ENCODE measurements around the gene C10orf143. TPM values are rescaled to one million over a fixed set of nuclear protein-coding genes. Genes with fewer than 3 reads are reported as not detected.
"Not testable (repeated sequence)": the region's sequence is repeated elsewhere in the genome, so short reads cannot be mapped to it uniquely, and the experiment has no call there.

Gene C10orf143
- polyA plus RNA-seq, 2 of the 4 experiments (the other 2 are of a cell fraction) = 1.2 to 1.6 TPM

- H3K9me3 ChIP-seq = no peaks in the 10 kb centered on the region
- DNase-seq (ENCODE audit: low read depth in 1 of 2, low spot score in 1 of 2) = no peak
- POLR2A ChIA-PET = no interaction called here
- CTCF ChIA-PET = interaction anchor here (0.6 to 1.6 kb wide), 2 partner anchors 22 to 355 kb away, joined by 3 to 5 read pairs; no protein-coding TSS in a partner anchor
- no peak overlapping the region for H3K4me2 ChIP-seq
- TF ChIP-seq ESRRA (IDR thresholded peaks at IDR 0.05; ENCODE audit: borderline replicate concordance, low read length) = no peak
- 95% methylated on average over 24 of the region's 24 CpGs for WGBS (ENCODE audit: missing lambda C conversion rate)
- no peak overlapping the region for H3K27ac ChIP-seq
- H3K4me3 ChIP-seq = no peak overlapping the region
- FAIRE-seq = no peak
- H3K4me1 ChIP-seq = peaks cover 7% of the 10 kb centered on the region; the same call in 2 of the 3 replicates
- no peak for ATAC-seq
These were observed 4.9 kb downstream of the C10orf143 start for GRCh38 chr10:130105724-130106123.

DNA sequence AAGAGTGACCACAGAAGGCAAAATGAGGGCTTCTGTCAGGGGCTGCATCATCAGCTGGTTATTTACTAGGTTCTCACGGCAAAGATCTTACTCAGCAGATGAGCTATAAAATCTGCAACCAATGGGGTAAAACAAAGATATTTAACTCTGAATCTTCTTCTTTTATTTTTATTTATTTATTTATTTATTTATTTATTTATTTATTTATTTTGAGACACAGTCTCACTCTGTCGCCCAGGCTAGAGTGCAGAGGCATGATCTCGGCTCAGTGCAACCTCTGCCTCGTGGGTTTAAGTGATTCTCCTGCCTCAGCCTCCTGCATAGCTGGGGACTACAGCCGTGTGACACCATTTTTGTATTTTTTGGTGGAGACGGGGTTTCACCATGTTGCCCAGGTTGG is 11.3 kb downstream of the C10orf143 start:
- ATAC-seq (no peak), DNase-seq (ENCODE audit: low read depth in 1 of 2, low spot score in 1 of 2) (no peak), FAIRE-seq (no peak)
- ChIA-PET POLR2A (interaction anchor here (2.4 kb wide), 1 partner anchor 11 kb away, joined by 10 read pairs; the partner anchor contains the start of gene C10orf143), CTCF (interaction anchor here (1.0 to 1.3 kb wide), 2 partner anchors 10 to 28 kb away, joined by 3 to 5 read pairs; no protein-coding TSS in a partner anchor)
- no peaks in the 10 kb centered on the region for H3K4me1 ChIP-seq
- H3K4me2 ChIP-seq = no peak overlapping the region
- 72% methylated on average over 6 of the region's 6 CpGs for WGBS (ENCODE audit: missing lambda C conversion rate)
- no peaks in the 10 kb centered on the region for H3K9me3 ChIP-seq
- no peak overlapping the region for H3K27ac ChIP-seq
- H3K4me3 ChIP-seq = no peak overlapping the region
- TF ChIP-seq NFE2L2 (conservative IDR thresholded peaks at IDR 0.05; ENCODE audit: low read length) (no peak), ESRRA (IDR thresholded peaks at IDR 0.05; ENCODE audit: borderline replicate concordance, low read length) (no peak), MAX (IDR thresholded peaks at IDR 0.05) (no peak), USF2 (IDR thresholded peaks at IDR 0.05) (no peak), SREBF2 (IDR thresholded peaks at IDR 0.05) (no peak), EHMT2 (IDR thresholded peaks at IDR 0.05; ENCODE audit: low read depth) (no peak), JUNB (IDR thresholded peaks at IDR 0.05) (no peak), HOXB13 (CRISPR knock-in tag; IDR thresholded peaks at IDR 0.05; ENCODE audit: low read depth) (no peak), REST (IDR thresholded peaks at IDR 0.05) (no peak), GATA3 (IDR thresholded peaks at IDR 0.05; ENCODE audit: borderline replicate concordance) (no peak), HDAC2 (IDR thresholded peaks at IDR 0.05) (no peak), JUN (IDR thresholded peaks at IDR 0.05) (no peak)
- TF ChIP-seq, protein P1, sequence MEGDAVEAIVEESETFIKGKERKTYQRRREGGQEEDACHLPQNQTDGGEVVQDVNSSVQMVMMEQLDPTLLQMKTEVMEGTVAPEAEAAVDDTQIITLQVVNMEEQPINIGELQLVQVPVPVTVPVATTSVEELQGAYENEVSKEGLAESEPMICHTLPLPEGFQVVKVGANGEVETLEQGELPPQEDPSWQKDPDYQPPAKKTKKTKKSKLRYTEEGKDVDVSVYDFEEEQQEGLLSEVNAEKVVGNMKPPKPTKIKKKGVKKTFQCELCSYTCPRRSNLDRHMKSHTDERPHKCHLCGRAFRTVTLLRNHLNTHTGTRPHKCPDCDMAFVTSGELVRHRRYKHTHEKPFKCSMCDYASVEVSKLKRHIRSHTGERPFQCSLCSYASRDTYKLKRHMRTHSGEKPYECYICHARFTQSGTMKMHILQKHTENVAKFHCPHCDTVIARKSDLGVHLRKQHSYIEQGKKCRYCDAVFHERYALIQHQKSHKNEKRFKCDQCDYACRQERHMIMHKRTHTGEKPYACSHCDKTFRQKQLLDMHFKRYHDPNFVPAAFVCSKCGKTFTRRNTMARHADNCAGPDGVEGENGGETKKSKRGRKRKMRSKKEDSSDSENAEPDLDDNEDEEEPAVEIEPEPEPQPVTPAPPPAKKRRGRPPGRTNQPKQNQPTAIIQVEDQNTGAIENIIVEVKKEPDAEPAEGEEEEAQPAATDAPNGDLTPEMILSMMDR (IDR thresholded peaks at IDR 0.05) = no peak

- FAIRE-seq; H3K4me2 ChIP-seq; ATAC-seq; H3K4me3 ChIP-seq; H3K27ac ChIP-seq; H3K4me1 ChIP-seq; H3K9me3 ChIP-seq; POLR2A ChIA-PET; DNase-seq (ENCODE audit: low read depth in 1 of 2, low spot score in 1 of 2): not testable (repeated sequence)
- WGBS (ENCODE audit: missing lambda C conversion rate) = 24% methylated on average over 3 of the region's 5 CpGs
- CTCF ChIA-PET = interaction anchor here (0.6 to 0.7 kb wide), 2 partner anchors 570 to 1059 kb away, joined by 3 read pairs; no protein-coding TSS in a partner anchor
These were observed 20.1 kb downstream of the C10orf143 start for GRCh38 chr10:130090565-130090964.

DNA sequence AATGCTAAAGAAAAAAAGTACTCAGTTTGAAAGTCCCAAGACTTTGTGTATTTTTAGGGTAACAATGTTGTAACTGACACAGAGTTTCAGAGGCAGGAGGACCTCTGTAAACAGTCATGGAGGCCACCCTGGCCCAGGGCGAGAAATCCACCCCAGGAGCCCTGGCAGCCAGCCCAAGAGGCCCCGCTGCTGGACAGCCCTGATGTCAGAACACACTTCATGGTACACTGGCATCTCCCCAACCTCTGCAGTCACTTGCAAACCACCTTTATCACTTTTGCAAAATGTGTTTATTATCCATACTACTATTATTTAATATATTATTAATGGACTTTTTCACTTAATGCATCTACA is 30.2 kb downstream of the C10orf143 start:
- no peak overlapping the region for H3K4me3 ChIP-seq
- FAIRE-seq = no peak
- H3K4me1 ChIP-seq = no peaks in the 10 kb centered on the region
- no peak for ATAC-seq
- no peak overlapping the region for H3K4me2 ChIP-seq
- TF ChIP-seq HOXB5 (CRISPR knock-in tag; IDR thresholded peaks at IDR 0.05) (no peak), JUN (IDR thresholded peaks at IDR 0.05) (no peak), RARB (CRISPR knock-in tag; IDR thresholded peaks at IDR 0.05) (no peak)
- ChIA-PET POLR2A (no interaction called here), CTCF (no interaction called here)
- H3K9me3 ChIP-seq = no peaks in the 10 kb centered on the region
- no peak for DNase-seq (ENCODE audit: low read depth in 1 of 2, low spot score in 1 of 2)
- H3K27ac ChIP-seq = no peak overlapping the region
- 38% methylated on average over 2 of the region's 2 CpGs for WGBS (ENCODE audit: missing lambda C conversion rate)
